HCT116 (cell line): ENCODE data around the gene S100A2. TPM values are rescaled to one million over a fixed set of nuclear protein-coding genes. Genes with fewer than 3 reads are reported as not detected.

Source experiments
- ATAC-seq: fragments of 200-7000 bp; cut with Tn5 transposase; 2 replicates; pipeline ENCODE4 v1.9.1; 2020; ENCODE audit warnings: mild to moderate bottlenecking, moderate library complexity
- BruUV-seq: library from RNA; stranded (reverse); fragments of 400-500 nt; replicated peaks from 2 replicates; lab custom pipeline; 2021; lab: Mats Ljungman, UMichigan
- CTCF ChIA-PET: fragments of 300-600 bp; sonication (Branson Sonifier 250); formaldehyde crosslinking; loops from one replicate; lab custom pipeline; 2021; ENCODE audit warnings: antibody characterized with exemption; lab: Charles Lee
- POLR2A ChIA-PET: fragments of 300-600, 350-600 bp; sonication (Branson Sonifier 250); formaldehyde crosslinking; loops from one replicate; lab custom pipeline; 2021; ENCODE audit warnings: antibody characterized with exemption; lab: Charles Lee
- RAD21 ChIA-PET, 2 experiments: fragments of 300-600 bp; sonication (Branson Sonifier 250); formaldehyde crosslinking; loops; one replicate each; lab custom pipeline; 2023; ENCODE audit warnings: low total read pairs in 2 of 2; ENCODE audit not compliant: uncharacterized antibody in 2 of 2, unreplicated experiment in 2 of 2, low non-redundant PET in 1 of 2; lab: Charles Lee
- DNase-seq: peaks from one replicate; pipeline ENCODE4 v3.0.0-alpha.2; 2010; ENCODE audit warnings: low read depth, low spot score
- H2AFZ ChIP-seq: fragments of 200-600 bp; shearing (Covaris generic), sonication (generic); 2 replicates; pipeline ENCODE4 v1.6.1; 2017; ENCODE audit warnings: low read depth, mixed run types, mixed read lengths, antibody characterized with exemption, low read length; ENCODE audit not compliant: poor library complexity, severe bottlenecking
- H3K27ac ChIP-seq: 2 replicates; pipeline ENCODE4 v1.5.1; 2012; ENCODE audit warnings: low read depth, low read length
- H3K27me3 ChIP-seq: fragments of 200-600 bp; sonication (generic); 2 replicates; pipeline ENCODE4 v1.6.1; 2016; ENCODE audit warnings: mixed run types, low read length, mixed read lengths; ENCODE audit not compliant: insufficient read depth
- H3K36me3 ChIP-seq, 2 experiments: fragments of 200-500 bp in 1 of 2; fragments of 200-600 bp in 1 of 2; sonication (Bioruptor generic) in 1 of 2; sonication (generic) in 1 of 2; 2 replicates each; pipeline versions ENCODE4 v1.5.1 to v1.6.1; 2014 to 2016; ENCODE audit warnings: low read length in 2 of 2, inconsistent platforms in 1 of 2, mixed read lengths in 1 of 2, mixed run types in 1 of 2; ENCODE audit not compliant: insufficient read depth in 2 of 2, control insufficient read depth in 1 of 2
- H3K4me1 ChIP-seq, 2 experiments: fragments of 200-600 bp in 1 of 2; sonication (generic) in 1 of 2; 2 replicates each; pipeline versions ENCODE4 v1.5.1 to v1.6.1; 2012 to 2017; ENCODE audit warnings: low read length in 2 of 2, inconsistent platforms in 1 of 2, mild to moderate bottlenecking in 1 of 2, mixed read lengths in 1 of 2, mixed run types in 1 of 2, moderate library complexity in 1 of 2; ENCODE audit not compliant: insufficient read depth in 2 of 2, control insufficient read depth in 1 of 2
- H3K4me2 ChIP-seq: fragments of 200-600 bp; sonication (generic); 2 replicates; pipeline ENCODE4 v1.6.1; 2017; ENCODE audit warnings: mixed run types, low read length, mixed read lengths
- H3K4me3 ChIP-seq, 2 experiments: fragments of 200-600 bp in 1 of 2; sonication (generic) in 1 of 2; replicated peaks in 1 of 2; 2 replicates each; pipeline ENCODE4 v1.5.1; 2011 to 2016; ENCODE audit warnings: low read length in 2 of 2, control low read depth in 1 of 2, low read depth in 1 of 2, mild to moderate bottlenecking in 1 of 2, mixed read lengths in 1 of 2, mixed run types in 1 of 2
- H3K79me2 ChIP-seq: fragments of 200-600 bp; sonication (generic); 2 replicates; pipeline ENCODE4 v1.6.1; 2017; ENCODE audit warnings: mild to moderate bottlenecking, mixed run types, low read length, moderate library complexity, mixed read lengths; ENCODE audit not compliant: insufficient read depth
- H3K9ac ChIP-seq: fragments of 200-600 bp; sonication (generic); 2 replicates; pipeline ENCODE4 v1.6.1; 2016; ENCODE audit warnings: low read length, mixed read lengths
- H3K9me2 ChIP-seq: fragments of 200-600 bp; sonication (generic), shearing (Covaris generic); 2 replicates; pipeline ENCODE4 v1.6.1; 2017; ENCODE audit warnings: mixed run types, mild to moderate bottlenecking, moderate library complexity; ENCODE audit not compliant: insufficient read depth
- H3K9me3 ChIP-seq, 2 experiments: fragments of 200-500 bp in 1 of 2; fragments of 200-600 bp in 1 of 2; sonication (Bioruptor generic) in 1 of 2; sonication (generic) in 1 of 2; 2 replicates each; pipeline ENCODE4 v1.6.1; 2014 to 2017; ENCODE audit warnings: low read length in 2 of 2, mixed read lengths in 2 of 2, inconsistent platforms in 1 of 2, low read depth in 1 of 2, mild to moderate bottlenecking in 1 of 2, mixed run types in 1 of 2, moderate library complexity in 1 of 2; ENCODE audit not compliant: control insufficient read depth in 1 of 2, insufficient read depth in 1 of 2
- H4K20me1 ChIP-seq: fragments of 200-600 bp; sonication (generic), shearing (Covaris generic); 2 replicates; pipeline ENCODE4 v1.6.1; 2017; ENCODE audit warnings: mixed run types, mild to moderate bottlenecking, moderate library complexity; ENCODE audit not compliant: insufficient read depth
- ATF3 ChIP-seq: IDR thresholded peaks from 2 replicates; pipeline ENCODE4 v1.6.1; 2012
- CTCF ChIP-seq, 3 experiments: fragments of 200-600 bp in 1 of 3; sonication (generic) in 1 of 3; IDR thresholded peaks in 2 of 3; conservative IDR thresholded peaks in 1 of 3; 2 replicates each; pipeline ENCODE4 v1.5.1; 2012 to 2017; ENCODE audit warnings: low read depth in 2 of 3, low read length in 2 of 3, antibody characterized with exemption in 1 of 3, borderline replicate concordance in 1 of 3, control low read depth in 1 of 3, mild to moderate bottlenecking in 1 of 3, mixed read lengths in 1 of 3, mixed run types in 1 of 3, moderate library complexity in 1 of 3; ENCODE audit not compliant: insufficient read depth in 1 of 3
- EGR1 ChIP-seq: IDR thresholded peaks from 2 replicates; pipeline ENCODE4 v1.6.1; 2012; ENCODE audit warnings: low read depth
- ELF1 ChIP-seq: IDR thresholded peaks from 2 replicates; pipeline ENCODE4 v1.6.1; 2012; ENCODE audit warnings: low read depth, borderline replicate concordance
- EZH2phosphoT487 ChIP-seq: fragments of 200-600 bp; IDR thresholded peaks from 2 replicates; pipeline ENCODE4 v1.6.1; 2018; ENCODE audit warnings: antibody characterized with exemption, borderline replicate concordance
- FOSL1 ChIP-seq: IDR thresholded peaks from 2 replicates; pipeline ENCODE4 v1.6.1; 2012; ENCODE audit warnings: low read depth
- JUND ChIP-seq: IDR thresholded peaks from 2 replicates; pipeline ENCODE4 v1.6.1; 2012
- MAX ChIP-seq: IDR thresholded peaks from 2 replicates; pipeline ENCODE4 v1.6.1; 2012
- POLR2A ChIP-seq: IDR thresholded peaks from 2 replicates; pipeline ENCODE4 v1.7.0; 2011; ENCODE audit warnings: borderline replicate concordance; ENCODE audit not compliant: insufficient read depth, insufficient read length; ENCODE audit errors: extremely low read depth
- POLR2AphosphoS5 ChIP-seq: IDR thresholded peaks from 2 replicates; pipeline ENCODE4 v1.6.1; 2011; ENCODE audit warnings: mild to moderate bottlenecking, low read depth, low read length, moderate library complexity
- RAD21 ChIP-seq: IDR thresholded peaks from 2 replicates; pipeline ENCODE4 v1.6.1; 2012; ENCODE audit warnings: low read depth, mild to moderate bottlenecking
- REST ChIP-seq: IDR thresholded peaks from 2 replicates; pipeline ENCODE4 v1.6.1; 2012; ENCODE audit warnings: low read depth
- SIN3A ChIP-seq: IDR thresholded peaks from 2 replicates; pipeline ENCODE4 v1.6.1; 2012; ENCODE audit warnings: low read depth
- SP1 ChIP-seq: IDR thresholded peaks from 2 replicates; pipeline ENCODE4 v1.6.1; 2012; ENCODE audit warnings: low read depth
- TCF7L2 ChIP-seq: IDR thresholded peaks from 2 replicates; pipeline ENCODE4 v1.7.0; 2011; ENCODE audit warnings: borderline replicate concordance, inconsistent platforms; ENCODE audit not compliant: insufficient read depth, insufficient read length; ENCODE audit errors: extremely low read depth
- ZBTB33 ChIP-seq: IDR thresholded peaks from 2 replicates; pipeline ENCODE4 v1.6.1; 2011; ENCODE audit warnings: mild to moderate bottlenecking, low read length, moderate library complexity; ENCODE audit not compliant: insufficient replicate concordance; ENCODE audit errors: extremely low read depth
- ZFX ChIP-seq: fragments of 450-650 bp; IDR thresholded peaks from 2 replicates; pipeline ENCODE4 v1.6.1; 2017
- ZNF274 ChIP-seq: fragments of 200-500 bp; sonication (Bioruptor generic); IDR thresholded peaks from 2 replicates; pipeline ENCODE4 v1.6.1; 2014; ENCODE audit warnings: mild to moderate bottlenecking, low read depth, low read length, inconsistent platforms
- intact Hi-C: fragments of 100-400 bp; cut with micrococcal nuclease; formaldehyde crosslinking; loops from 2 replicates; pipeline ENCODE4 v1.10.0; 2022
- total RNA-seq: library from RNA; stranded (reverse); gene quantifications from one replicate; pipeline ENCODE4 v1.2.1, GENCODE V29; 2021; ENCODE audit not compliant: unreplicated experiment

The S100A2 gene
- total RNA-seq, 1 experiment from 2014 or later, result 24.8 TPM

GRCh38 chr1:153546371-153546770 lies 19.3 kb downstream of the S100A2 start:
- DNase-seq (no peak), ATAC-seq (no peak)
- TF ChIP-seq RAD21, result no peak
- TF ChIP-seq ZFX, result no peak
- TF ChIP-seq FOSL1, result no peak
- TF ChIP-seq POLR2A, result no peak
- TF ChIP-seq EZH2phosphoT487, result no peak
- no peak for TF ChIP-seq EGR1
- TF ChIP-seq CTCF (IDR thresholded peaks at IDR 0.05 in 2 of 3, conservative IDR thresholded peaks at IDR 0.05 in 1 of 3; ENCODE audit: borderline replicate concordance in 1 of 3, insufficient read depth in 1 of 3, low read depth in 2 of 3, low read length in 2 of 3), result no peak
- no peak for TF ChIP-seq SP1
- no peak for TF ChIP-seq POLR2AphosphoS5
- no peak for TF ChIP-seq ATF3
- TF ChIP-seq ELF1, result no peak
- TF ChIP-seq TCF7L2, result no peak
- no peak for TF ChIP-seq MAX
- no peak for TF ChIP-seq ZBTB33
- no peak for TF ChIP-seq REST
- no peak for TF ChIP-seq JUND
- TF ChIP-seq ZNF274, result no peak
- no peak for TF ChIP-seq SIN3A
- TF ChIP-seq, all 23 proteins: peak for 0
- Histone ChIP-seq H3K27ac (peak overlapping the region; percentile 97), H2AFZ (no peak overlapping the region), H3K79me2 (peaks cover 14% of the 10 kb centered on the region; the same call in 1 of the 2 replicates), H4K20me1 (no peaks in the 10 kb centered on the region), H3K27me3 (no peaks in the 10 kb centered on the region), H3K4me1 (peaks cover 91 to 100% of the 10 kb centered on the region in 2 experiments), H3K4me2 (peak overlapping the region; percentile 77), H3K9ac (peak overlapping the region; percentile 81), H3K9me3 (no peaks in the 10 kb centered on the region), H3K4me3 (peak overlapping the region; percentile 50 to 54; a peak in 3 of 4 replicates), H3K9me2 (no peaks in the 10 kb centered on the region), H3K36me3 (no peaks in the 10 kb centered on the region)
- ChIA-PET RAD21 (interaction anchor here (1.0 to 1.5 kb wide), 2 partner anchors 20 to 22 kb away, joined by 4 to 7 read pairs; partner anchors contain the start of gene S100A2 (in 1 of the 2)), CTCF (interaction anchor here (1.5 to 1.9 kb wide), 2 partner anchors 13 to 82 kb away, joined by 4 to 5 read pairs; partner anchors contain the start of gene S100A1), POLR2A (interaction anchor here (0.6 to 5.6 kb wide), 3 partner anchors 12 to 19 kb away, joined by 4 to 67 read pairs (median 33); partner anchors contain the start of genes S100A2 and S100A6)
- no TSS peak for BruUV-seq
- intact Hi-C loops, result no loop called here
